HG02938 (cell line): ENCODE results near the gene PAPPA.

Experiments used
- ATAC-seq: cut with Tn5 transposase; IDR thresholded peaks from one replicate; pipeline ENCODE4 v1.9.1; 2021; ENCODE audit warnings: mild to moderate bottlenecking, moderate library complexity; ENCODE audit not compliant: unreplicated experiment

Gene PAPPA

GRCh38 chr9:116269250-116269649, 115.7 kb downstream of the PAPPA start:
- ATAC-seq = no peak

DNA sequence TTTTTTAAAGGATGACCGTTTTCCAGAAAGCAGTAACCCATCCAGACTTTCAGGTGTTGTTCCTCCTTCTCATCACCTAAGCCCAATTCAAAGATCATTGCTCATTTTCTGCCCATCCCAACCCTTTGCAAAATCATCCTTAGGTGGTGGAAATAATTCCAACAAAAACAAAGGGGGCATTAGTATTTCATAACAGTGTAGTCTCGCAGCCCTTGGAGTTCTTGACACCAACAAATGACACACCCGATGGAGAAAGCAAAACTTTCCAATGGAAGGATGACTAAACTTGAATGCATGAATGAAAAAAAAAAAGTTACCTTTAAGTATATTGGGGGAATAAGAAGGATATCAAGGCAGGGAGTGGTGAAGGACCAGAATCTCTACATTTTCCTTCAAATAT, 117.0 kb downstream of the PAPPA start:
- ATAC-seq = no peak

- no peak for ATAC-seq
These were observed 117.7 kb downstream of the PAPPA start for GRCh38 chr9:116271340-116271739.

- no peak for ATAC-seq
These were observed 118.4 kb downstream of the PAPPA start for GRCh38 chr9:116271991-116272390.

GRCh38 chr9:116274293-116274692, 120.7 kb downstream of the PAPPA start:
- ATAC-seq = no peak

DNA sequence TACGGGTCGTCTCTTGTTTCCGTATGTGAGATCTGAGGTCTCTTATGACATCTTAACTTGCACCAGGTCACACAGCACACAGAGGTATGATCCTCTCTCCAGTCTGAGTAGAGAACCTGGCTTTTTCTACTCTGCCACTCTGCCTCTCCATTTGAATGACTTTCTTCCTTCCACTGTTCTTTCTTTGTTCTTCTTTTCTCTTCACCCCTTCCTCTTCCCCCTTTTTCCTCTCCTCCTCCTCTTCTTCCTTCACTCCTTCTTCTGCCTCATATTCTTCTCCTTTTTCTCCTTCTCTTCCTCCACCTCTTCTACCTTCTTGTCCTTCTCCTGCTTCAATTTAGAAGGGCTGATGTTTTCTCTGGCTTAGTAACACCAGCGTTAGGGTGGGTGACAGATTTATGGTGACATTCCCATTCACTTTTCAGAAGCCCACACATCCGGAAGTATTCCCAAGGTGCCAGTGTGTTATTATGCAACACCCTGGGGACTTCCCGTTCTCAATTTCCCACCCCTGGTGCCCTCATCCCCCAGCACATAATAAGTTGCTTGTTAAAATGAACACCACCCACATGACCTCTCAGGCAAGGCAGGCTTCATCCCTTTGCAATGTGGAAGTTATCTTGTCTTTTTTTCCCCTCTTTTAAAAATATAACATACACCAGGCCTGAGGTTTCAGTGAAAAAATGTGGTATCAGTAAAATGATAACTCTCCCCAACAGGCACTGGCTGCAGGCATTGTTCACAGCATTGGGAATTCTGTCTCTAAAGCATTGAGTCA, 122.0 kb downstream of the PAPPA start:
- no peak for ATAC-seq

- no peak for ATAC-seq
These were observed 122.6 kb downstream of the PAPPA start for GRCh38 chr9:116276196-116276493.

DNA sequence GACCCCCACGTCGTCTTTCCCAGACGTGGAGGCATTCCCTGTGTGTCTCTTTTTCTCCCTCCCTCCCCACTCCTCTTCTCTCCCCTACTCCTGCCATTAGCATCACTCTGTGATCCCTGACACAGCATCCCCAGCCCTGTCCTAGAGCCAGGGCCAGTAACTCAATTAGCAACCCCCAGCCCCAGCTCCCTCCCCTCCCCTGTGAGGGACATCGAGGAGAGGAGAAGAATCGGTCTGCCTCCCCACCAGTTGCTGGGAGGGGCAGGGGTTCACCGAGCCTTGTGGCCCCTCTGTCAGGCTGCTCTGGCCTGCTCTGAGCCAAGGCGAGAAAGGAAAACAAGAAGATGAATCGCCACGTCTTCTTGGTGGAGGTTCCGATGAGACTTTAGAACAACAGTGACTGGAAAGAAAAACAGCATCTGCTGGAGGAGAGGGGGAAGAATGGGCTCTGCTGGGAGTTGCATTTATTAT, 123.1 kb downstream of the PAPPA start:
- no peak for ATAC-seq

DNA sequence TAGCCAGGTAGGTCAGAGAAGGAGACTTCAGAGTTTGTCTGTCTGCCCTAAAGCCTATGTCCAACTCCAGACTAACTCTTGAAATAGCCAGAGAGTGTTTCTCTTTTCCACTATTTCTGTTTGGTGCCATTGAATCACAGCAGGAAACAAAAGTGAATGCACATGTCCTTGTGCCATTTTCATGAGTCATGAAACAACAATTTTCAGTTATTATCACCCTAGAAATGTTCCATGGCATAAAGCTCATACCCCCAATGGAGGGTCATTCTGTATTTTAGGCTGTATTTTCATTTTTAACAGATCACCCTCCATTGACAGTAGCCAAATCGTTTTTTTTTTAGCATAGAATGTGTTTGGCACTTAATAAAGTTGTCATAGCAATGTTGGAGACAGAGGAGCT, 124.7 kb downstream of the PAPPA start:
- ATAC-seq = no peak

GRCh38 chr9:116279230-116279629, 125.6 kb downstream of the PAPPA start:
- no peak for ATAC-seq

DNA sequence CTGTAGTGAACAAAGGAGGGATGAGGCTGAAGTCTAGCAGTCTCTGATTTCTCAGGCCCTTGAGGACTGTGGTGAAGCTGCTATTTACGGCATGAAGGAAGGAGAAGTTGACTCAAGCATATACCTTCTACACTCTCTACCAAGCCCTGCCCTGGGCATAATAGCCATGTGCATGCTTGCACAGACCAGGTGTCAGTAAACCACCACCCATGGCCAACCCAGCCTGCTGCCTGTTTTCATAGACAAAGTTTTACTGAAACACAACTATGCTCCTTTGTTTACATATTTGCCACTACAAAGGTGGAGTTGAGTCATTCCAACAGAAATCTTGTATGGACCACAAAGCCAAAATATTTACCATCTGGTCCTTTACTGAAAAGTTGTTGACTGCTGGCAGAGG, 126.9 kb downstream of the PAPPA start:
- no peak for ATAC-seq

DNA sequence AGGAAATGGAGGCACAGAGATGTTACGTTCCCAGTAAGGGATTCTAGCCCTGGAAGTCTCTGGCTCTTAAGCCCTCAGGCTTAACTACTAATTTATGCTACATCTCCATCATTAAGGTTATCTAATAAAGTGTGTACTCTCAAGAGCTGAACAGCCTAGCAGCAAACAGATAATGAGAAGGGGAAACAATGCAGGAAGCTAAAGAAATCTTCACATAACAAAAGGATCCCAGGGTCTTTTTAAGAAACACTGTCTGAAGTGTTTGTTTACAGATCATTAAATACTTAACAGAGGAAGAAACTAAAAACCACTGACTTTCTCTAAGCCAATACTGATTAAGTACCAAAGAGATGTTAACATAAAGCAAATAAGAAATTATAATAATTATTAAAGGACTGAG, 129.0 kb downstream of the PAPPA start:
- no peak for ATAC-seq

DNA sequence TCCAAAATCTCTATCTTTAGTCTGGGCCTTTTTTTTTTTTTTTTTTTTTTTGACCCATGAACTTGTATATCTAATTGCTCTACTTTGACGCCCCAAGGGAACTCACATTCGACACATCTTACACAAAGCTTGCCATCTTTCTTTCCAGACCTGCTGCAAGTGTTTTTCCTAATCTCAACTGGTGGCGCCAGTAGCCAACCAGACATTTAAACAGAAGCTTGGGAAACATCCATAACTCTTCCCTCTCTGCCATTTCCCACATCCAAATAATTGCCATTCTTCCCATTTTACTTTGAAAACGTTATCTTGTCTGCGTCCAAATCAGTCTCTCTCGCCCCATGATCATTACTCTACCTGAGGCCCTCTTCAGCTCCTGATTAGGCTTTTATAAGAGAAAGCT, 130.9 kb downstream of the PAPPA start:
- no peak for ATAC-seq

GRCh38 chr9:116285320-116285719, 131.7 kb downstream of the PAPPA start:
- no peak for ATAC-seq

DNA sequence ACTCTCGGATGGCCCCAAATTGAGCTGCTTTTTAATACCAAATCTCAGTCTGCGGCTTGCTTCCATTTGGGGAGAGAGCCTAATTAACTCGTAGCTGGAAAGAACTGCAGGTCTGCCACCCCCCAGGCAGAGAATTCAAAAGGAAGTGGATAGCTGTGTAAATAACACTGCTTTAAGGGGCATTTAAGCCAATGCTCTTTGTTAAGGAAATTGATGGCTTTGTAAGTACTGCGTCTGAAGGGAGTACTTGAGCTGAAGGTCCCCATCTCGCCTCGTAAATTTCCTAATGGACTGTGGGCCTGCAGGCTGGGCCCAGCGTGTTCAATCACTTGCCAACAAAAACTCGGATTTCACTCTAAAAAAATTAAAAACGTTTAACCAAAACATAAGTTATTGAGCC, 132.7 kb downstream of the PAPPA start:
- no peak for ATAC-seq

- ATAC-seq = no peak
These were observed 134.1 kb downstream of the PAPPA start for GRCh38 chr9:116287721-116288120.

DNA sequence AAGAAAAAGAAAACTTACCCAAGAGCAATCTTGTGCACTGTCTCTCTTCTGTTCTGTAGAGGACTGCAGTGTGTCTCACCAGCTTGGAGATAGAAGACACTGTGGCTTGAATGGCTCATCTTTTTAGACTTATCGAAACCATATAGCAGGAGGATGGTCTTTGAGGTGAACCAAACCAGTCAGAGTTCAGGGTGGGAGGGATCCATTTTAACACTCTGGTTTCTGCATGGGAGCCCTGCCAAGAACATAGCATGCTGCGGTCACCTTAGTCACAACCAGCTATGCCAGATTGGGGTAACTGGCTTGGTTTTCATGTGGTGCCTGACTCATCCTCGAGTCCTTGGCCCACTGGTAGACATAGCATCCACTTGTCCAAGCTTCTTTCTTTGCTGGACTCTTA, 135.1 kb downstream of the PAPPA start:
- ATAC-seq = no peak

DNA sequence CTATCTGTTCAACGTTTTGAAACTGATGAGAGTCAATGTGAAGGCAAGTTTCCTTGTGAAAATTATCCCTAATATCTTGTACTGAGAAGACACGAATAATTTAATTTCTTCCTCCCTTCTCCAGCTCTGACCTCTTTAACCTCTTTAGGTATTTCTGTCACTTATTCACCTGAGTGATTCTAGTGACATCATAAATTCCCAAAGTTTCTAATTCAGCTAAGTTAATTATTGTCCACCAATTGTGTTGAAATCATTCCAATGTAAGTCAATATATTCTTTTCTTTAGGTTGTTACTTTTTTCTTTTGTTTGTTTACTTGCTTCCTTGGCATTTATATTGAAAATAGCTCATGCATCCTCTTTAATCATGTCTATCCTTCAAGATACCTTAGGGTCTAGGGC, 143.8 kb downstream of the PAPPA start:
- no peak for ATAC-seq

DNA sequence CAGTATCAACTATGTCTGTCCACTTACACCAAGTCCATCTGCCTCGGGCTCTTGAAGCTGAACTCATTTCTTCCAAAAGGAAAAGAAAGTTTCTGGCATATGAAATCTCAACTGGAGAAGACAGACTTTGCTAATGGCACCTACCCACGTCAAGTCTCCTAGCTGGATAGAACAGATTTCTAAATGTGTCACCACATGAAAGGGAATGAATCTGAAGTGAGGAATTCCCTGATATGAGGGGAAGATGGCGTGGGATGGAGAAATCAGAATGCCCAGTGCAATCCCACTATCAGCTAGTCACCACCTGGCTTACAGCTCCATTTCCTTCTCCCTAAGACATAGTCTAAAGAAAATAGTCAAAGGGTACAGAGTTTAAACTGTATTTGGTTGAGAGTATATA, 144.7 kb downstream of the PAPPA start:
- no peak for ATAC-seq

DNA sequence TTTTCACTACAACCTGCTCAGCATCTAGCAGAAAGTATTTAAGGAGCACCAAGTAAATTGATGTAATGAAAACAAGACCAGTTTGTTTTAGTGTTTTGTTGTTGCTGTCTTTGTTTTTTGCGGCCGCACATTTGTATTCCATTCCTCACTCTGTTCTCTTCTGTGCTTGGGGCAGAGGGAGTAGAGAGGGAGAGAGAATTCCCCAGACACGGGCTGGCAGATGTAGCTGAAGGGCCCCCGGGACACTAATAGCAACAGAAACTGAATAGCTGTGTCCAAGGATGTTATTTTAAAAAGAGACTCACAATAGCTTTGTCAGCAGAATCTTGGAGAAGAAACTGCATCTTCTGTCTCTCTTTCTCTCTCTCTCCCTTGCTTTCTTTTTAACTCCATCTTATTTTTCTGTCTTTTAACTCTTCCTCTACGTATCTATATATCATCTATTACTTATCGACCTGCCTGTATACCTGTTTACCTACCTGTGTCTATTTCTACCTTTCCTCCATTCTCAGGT, 145.3 kb downstream of the PAPPA start:
- ATAC-seq = no peak

- no peak for ATAC-seq
These were observed 146.8 kb downstream of the PAPPA start for GRCh38 chr9:116300360-116300870.

DNA sequence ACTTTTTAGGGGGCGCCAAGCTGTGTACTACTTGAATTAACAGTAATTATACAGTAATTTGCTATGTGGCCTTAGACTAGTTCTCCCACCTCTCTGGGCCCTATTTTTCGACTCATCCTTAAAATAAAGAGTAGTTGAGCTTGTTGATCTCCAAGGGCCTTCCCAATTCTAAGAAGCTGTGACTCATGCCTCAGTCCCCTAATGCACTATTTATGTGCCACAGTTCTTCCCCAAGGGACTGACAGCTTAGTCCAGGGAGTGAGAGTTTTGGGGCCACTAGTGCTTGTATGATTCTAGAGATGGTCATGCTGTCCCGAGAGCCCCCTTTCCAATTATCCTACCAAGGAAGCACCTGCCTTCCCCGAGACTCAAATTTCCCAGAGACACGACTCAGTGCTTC, 149.7 kb downstream of the PAPPA start:
- ATAC-seq = no peak
